Stimulated activated naive CD8-positive, alpha-beta T cell treated with anti-CD3 and anti-CD28 coated beads, Interleukin-15, Interleukin-2, amounts not matched to agents 100 U/mL and 50 U/mL, for 24 hours (primary cell): ENCODE data around the gene ERICH6.

Experiments used
- ATAC-seq: fragments of 150-1000 bp; cut with Tn5 transposase; one replicate; pipeline ENCODE4 v1.10.0; 2021
- DNase-seq: peaks from one replicate; pipeline ENCODE4 v3.0.0; 2021

The ERICH6 gene

GRCh38 chr3:150613034-150613433 lies 90.7 kb downstream of the ERICH6 start:
- DNase-seq (no peak), ATAC-seq (no peak)

- ATAC-seq: no peak
- no peak for DNase-seq
Measured at GRCh38 chr3:150612494-150612893, 91.2 kb downstream of the ERICH6 start.

GRCh38 chr3:150611666-150612065 lies 92.1 kb downstream of the ERICH6 start:
- ATAC-seq: no peak
- DNase-seq: no peak

GRCh38 chr3:150610785-150611184 lies 92.9 kb downstream of the ERICH6 start:
- DNase-seq (no peak), ATAC-seq (no peak)

GRCh38 chr3:150609988-150610387 lies 93.7 kb downstream of the ERICH6 start:
- ATAC-seq (no peak), DNase-seq (no peak)
